Endodermal cell (in vitro differentiated cells): ENCODE measurements around the gene CDR2L. TPM values are rescaled to one million over a fixed set of nuclear protein-coding genes. Genes with fewer than 3 reads are reported as not detected.
"Not testable (repeated sequence)": the region's sequence is repeated elsewhere in the genome, so short reads cannot be mapped to it uniquely, and the experiment has no call there.

ENCODE experiments used
- DNase-seq: peaks from one replicate; pipeline ENCODE4 v3.0.0-alpha.2; 2017
- H3K27ac ChIP-seq: 2 replicates; pipeline ENCODE4 v1.5.1; 2013; ENCODE audit warnings: mild to moderate bottlenecking, low read depth, low read length, moderate library complexity
- H3K27me3 ChIP-seq: 2 replicates; pipeline ENCODE4 v1.6.1; 2013; ENCODE audit warnings: mild to moderate bottlenecking, low read length, moderate library complexity; ENCODE audit not compliant: insufficient read depth, control insufficient read depth, poor library complexity, severe bottlenecking
- H3K36me3 ChIP-seq: 2 replicates; pipeline ENCODE4 v1.7.0; 2013; ENCODE audit warnings: mild to moderate bottlenecking, low read length, moderate library complexity; ENCODE audit not compliant: control insufficient read depth, insufficient read depth
- H3K4me1 ChIP-seq: one replicate; pipeline ENCODE4 v1.7.0; 2013; ENCODE audit warnings: low read length; ENCODE audit not compliant: control insufficient read depth, insufficient read depth
- H3K4me3 ChIP-seq: 2 replicates; pipeline ENCODE4 v1.5.1; 2013; ENCODE audit warnings: mild to moderate bottlenecking, low read length, moderate library complexity
- H3K9ac ChIP-seq: 2 replicates; pipeline ENCODE4 v1.6.1; 2013; ENCODE audit warnings: mild to moderate bottlenecking, low read length, moderate library complexity; ENCODE audit not compliant: poor library complexity, severe bottlenecking; ENCODE audit errors: extremely low read depth
- H3K9me3 ChIP-seq: 2 replicates; pipeline ENCODE4 v1.6.1; 2013; ENCODE audit warnings: mild to moderate bottlenecking, low read length, moderate library complexity; ENCODE audit not compliant: control insufficient read depth
- H3K27ac Mint-ChIP-seq: 2 replicates; pipeline ENCODE4 v1.8.0; 2020; ENCODE audit warnings: mixed read lengths
- H3K27me3 Mint-ChIP-seq: 2 replicates; pipeline ENCODE4 v1.8.0; 2021; ENCODE audit warnings: mild to moderate bottlenecking, mixed read lengths; ENCODE audit not compliant: insufficient read depth
- H3K36me3 Mint-ChIP-seq: 2 replicates; pipeline ENCODE4 v1.8.0; 2020; ENCODE audit warnings: low read depth, mixed read lengths
- H3K4me1 Mint-ChIP-seq: 2 replicates; pipeline ENCODE4 v1.8.0; 2020; ENCODE audit warnings: mixed read lengths
- H3K4me3 Mint-ChIP-seq: 2 replicates; pipeline ENCODE4 v1.8.0; 2020; ENCODE audit warnings: mild to moderate bottlenecking, moderate library complexity, mixed read lengths
- H3K9me3 Mint-ChIP-seq: 2 replicates; pipeline ENCODE4 v1.8.0; 2020; ENCODE audit warnings: mild to moderate bottlenecking, mixed read lengths
- CTCF ChIP-seq: fragments of 200-600 bp; sonication (generic); conservative IDR thresholded peaks from 2 replicates; pipeline ENCODE4 v1.5.0; 2021; ENCODE audit warnings: antibody characterized with exemption, mild to moderate bottlenecking
- WGBS, 2 experiments: methylation state at CpG; one replicate each; pipeline versions ENCODE4 v1.1.5 to v1.1.7; 2013; ENCODE audit warnings: missing lambda C conversion rate in 2 of 2, mixed read lengths in 1 of 2; ENCODE audit not compliant: insufficient coverage in 1 of 2, insufficient read length in 1 of 2; 5-methylcytosine and 5-hydroxymethylcytosine counted together
- total RNA-seq, 2 donors: library from RNA; stranded (reverse); fragmentation: NEBNext Ultra II Directional in 1 of 2; extraction: Animal tissue kit (Norgen Biotek cat#: 25700) in 1 of 2; gene quantifications; 2 replicates in 1 of 2; 3 replicates in 1 of 2; pipeline ENCODE4 v1.2.1, GENCODE V29; 2021

The CDR2L gene
- total RNA-seq, 2 donors from 2014 or later: 20.4 to 23.6 TPM

- peaks cover 43% of the 10 kb centered on the region for H3K36me3 Mint-ChIP-seq
Observed at GRCh38 chr17:75039238-75039637, 51.8 kb downstream of the CDR2L start.

GRCh38 chr17:75041656-75042280 is 54.3 kb downstream of the CDR2L start:
- Histone ChIP-seq H3K9ac (no peak overlapping the region), H3K9me3 (no peaks in the 10 kb centered on the region), H3K4me3 (no peak overlapping the region), H3K36me3 (peaks cover 44% of the 10 kb centered on the region), H3K27ac (no peak overlapping the region), H3K27me3 (no peaks in the 10 kb centered on the region), H3K4me1 (no peaks in the 10 kb centered on the region)
- TF ChIP-seq CTCF: no peak
- DNase-seq: peak; percentile 86
- no peak overlapping the region for H3K4me3 Mint-ChIP-seq
- peaks cover 37% of the 10 kb centered on the region for H3K36me3 Mint-ChIP-seq
- no peaks in the 10 kb centered on the region for H3K27me3 Mint-ChIP-seq
- no peaks in the 10 kb centered on the region for H3K9me3 Mint-ChIP-seq
- peaks cover 23% of the 10 kb centered on the region for H3K4me1 Mint-ChIP-seq
- WGBS, 2 experiments: 85 to 89% methylated on average over 10 to 12 of the region's 12 CpGs
- H3K27ac Mint-ChIP-seq: peak overlapping the region; percentile 72

More at GRCh38 chr17:75039238-75039637, 51.8 kb downstream of the CDR2L start:
- Mint-ChIP-seq H3K4me1 (peaks cover 15% of the 10 kb centered on the region), H3K9me3 (no peaks in the 10 kb centered on the region), H3K27me3 (no peaks in the 10 kb centered on the region), H3K27ac (no peak overlapping the region), H3K4me3 (no peak overlapping the region)
- H3K9ac ChIP-seq: no peak overlapping the region
- no peaks in the 10 kb centered on the region for H3K4me1 ChIP-seq
- DNase-seq: no peak
- no peak for TF ChIP-seq CTCF
- no peaks in the 10 kb centered on the region for H3K9me3 ChIP-seq
- no peak overlapping the region for H3K4me3 ChIP-seq
- H3K27me3 ChIP-seq: no peaks in the 10 kb centered on the region
- peaks cover 44% of the 10 kb centered on the region for H3K36me3 ChIP-seq
- 91 to 97% methylated on average over 5 of the region's 5 CpGs for WGBS, 2 experiments
- H3K27ac ChIP-seq: no peak overlapping the region

- H3K27me3 Mint-ChIP-seq, H3K9me3 ChIP-seq, H3K4me3 ChIP-seq, H3K9me3 Mint-ChIP-seq, H3K9ac ChIP-seq, H3K27me3 ChIP-seq, H3K4me1 ChIP-seq, H3K27ac Mint-ChIP-seq, H3K27ac ChIP-seq, H3K4me3 Mint-ChIP-seq, DNase-seq: not testable (repeated sequence)
- peaks cover 39% of the 10 kb centered on the region for H3K36me3 ChIP-seq
- peaks cover 33% of the 10 kb centered on the region for H3K36me3 Mint-ChIP-seq
- 40 to 87% methylated on average over 1 to 4 of the region's 5 CpGs for WGBS, 2 experiments
- H3K4me1 Mint-ChIP-seq: peaks cover 33% of the 10 kb centered on the region
Observed at GRCh38 chr17:75043789-75044188, 56.4 kb downstream of the CDR2L start.

GRCh38 chr17:75044716-75045115 is 57.3 kb downstream of the CDR2L start:
- no peaks in the 10 kb centered on the region for H3K9me3 Mint-ChIP-seq
- H3K27ac Mint-ChIP-seq: peak overlapping the region; percentile 92

More at GRCh38 chr17:75044716-75045115, 57.3 kb downstream of the CDR2L start:
- peaks cover 34% of the 10 kb centered on the region for H3K36me3 Mint-ChIP-seq
- H3K27ac ChIP-seq: no peak overlapping the region
- H3K27me3 Mint-ChIP-seq: no peaks in the 10 kb centered on the region
- no peaks in the 10 kb centered on the region for H3K9me3 ChIP-seq
- no peaks in the 10 kb centered on the region for H3K4me1 ChIP-seq
- peaks cover 38% of the 10 kb centered on the region for H3K36me3 ChIP-seq
- no peak overlapping the region for H3K9ac ChIP-seq
- no peaks in the 10 kb centered on the region for H3K27me3 ChIP-seq
- WGBS, 2 experiments: 33 to 89% methylated on average over 1 to 7 of the region's 7 CpGs
- DNase-seq: peak; percentile 87
- no peak for TF ChIP-seq CTCF
- peak overlapping the region; percentile 32 for H3K4me3 ChIP-seq
- H3K4me3 Mint-ChIP-seq: peak overlapping the region; percentile 98
- H3K4me1 Mint-ChIP-seq: peaks cover 40% of the 10 kb centered on the region
